MM.1S (cell line): ENCODE measurements around the gene EP400.

Source experiments
- CTCF ChIP-seq: fragments of 300-600 bp; sonication (generic); IDR thresholded peaks from 2 replicates; pipeline ENCODE4 v1.5.1; 2016; ENCODE audit warnings: antibody characterized with exemption, low read length, mixed read lengths
- EZH2 ChIP-seq: fragments of 300-600 bp; sonication (generic); optimal IDR thresholded peaks from 2 replicates; pipeline ENCODE3; 2017; ENCODE audit warnings: low read depth, mild to moderate bottlenecking, antibody characterized with exemption, low read length, mixed read lengths
- EZH2phosphoT487 ChIP-seq: fragments of 300-600 bp; sonication (generic); IDR thresholded peaks from 2 replicates; pipeline ENCODE4 v1.6.1; 2018; ENCODE audit warnings: antibody characterized with exemption, low read length

DNA sequence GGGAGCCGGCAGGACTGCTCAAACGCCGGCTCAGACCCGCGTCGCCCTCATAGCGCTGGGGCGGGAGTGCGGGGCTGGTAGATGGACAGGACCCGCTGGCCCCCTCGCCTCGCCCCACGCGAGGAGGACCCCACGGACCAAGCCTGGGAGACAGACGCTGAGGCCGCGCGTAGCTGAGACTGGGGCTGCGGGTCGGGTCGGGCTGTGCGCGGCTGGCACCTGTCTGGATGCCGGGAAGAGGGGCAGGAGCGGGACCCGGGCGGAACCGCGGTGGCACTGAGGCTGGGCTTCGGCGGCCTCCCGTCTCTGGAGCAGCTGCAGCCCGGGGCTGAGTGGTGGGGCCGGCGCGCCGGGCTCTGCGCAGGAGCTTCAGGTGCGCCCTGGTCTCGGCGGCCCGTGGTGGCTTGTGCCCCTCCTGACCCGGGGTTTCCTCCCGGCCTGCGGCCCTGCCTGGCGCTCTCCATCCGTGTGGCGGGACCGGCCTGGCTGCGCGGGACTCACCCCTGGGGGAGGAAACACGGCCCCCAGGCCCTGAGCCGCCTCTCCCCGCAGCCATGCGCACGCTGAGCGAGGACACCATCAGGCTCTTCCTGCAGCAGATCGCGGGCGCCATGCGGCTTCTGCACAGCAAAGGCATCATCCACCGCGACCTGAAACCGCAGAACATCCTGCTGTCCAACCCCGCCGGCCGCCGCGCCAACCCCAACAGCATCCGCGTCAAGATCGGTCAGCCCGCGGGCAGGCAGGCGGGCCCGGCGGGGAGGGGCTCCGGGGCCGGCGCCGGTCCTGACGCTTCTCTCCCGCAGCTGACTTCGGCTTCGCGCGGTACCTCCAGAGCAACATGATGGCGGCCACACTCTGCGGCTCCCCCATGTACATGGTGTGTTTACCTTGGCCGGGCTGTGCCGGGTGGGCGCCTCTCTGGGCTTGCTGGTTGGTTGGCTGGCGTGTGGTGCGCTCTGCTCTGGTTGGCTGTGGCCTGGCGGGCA, 41.4 kb upstream of the EP400 start:
- no peak for TF ChIP-seq CTCF
- TF ChIP-seq EZH2 = no peak
- no peak for TF ChIP-seq EZH2phosphoT487
